Measurements from ENCODE around the gene SNRNP70.

DNA sequence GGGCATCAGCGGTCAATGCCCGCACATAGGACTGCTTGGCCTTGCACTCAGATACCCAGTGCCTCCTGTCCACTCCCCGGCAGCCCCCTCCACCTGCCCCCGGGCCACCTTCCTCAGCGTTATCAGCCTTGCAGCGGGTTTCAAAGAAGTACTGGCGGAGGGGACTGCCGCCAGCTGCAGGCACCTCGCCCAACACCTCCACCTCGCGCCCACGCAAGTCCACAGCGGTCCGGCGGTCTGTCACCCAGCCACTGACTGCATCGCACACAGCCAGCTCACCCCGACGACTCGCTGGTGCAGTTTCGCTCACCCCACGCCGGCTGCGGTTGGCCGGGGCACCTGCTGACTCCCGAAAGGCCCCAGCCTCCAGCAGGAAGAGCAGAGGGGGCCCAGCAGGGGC lies 23.8 kb upstream of the SNRNP70 start:
- TF ChIP-seq, protein P1, sequence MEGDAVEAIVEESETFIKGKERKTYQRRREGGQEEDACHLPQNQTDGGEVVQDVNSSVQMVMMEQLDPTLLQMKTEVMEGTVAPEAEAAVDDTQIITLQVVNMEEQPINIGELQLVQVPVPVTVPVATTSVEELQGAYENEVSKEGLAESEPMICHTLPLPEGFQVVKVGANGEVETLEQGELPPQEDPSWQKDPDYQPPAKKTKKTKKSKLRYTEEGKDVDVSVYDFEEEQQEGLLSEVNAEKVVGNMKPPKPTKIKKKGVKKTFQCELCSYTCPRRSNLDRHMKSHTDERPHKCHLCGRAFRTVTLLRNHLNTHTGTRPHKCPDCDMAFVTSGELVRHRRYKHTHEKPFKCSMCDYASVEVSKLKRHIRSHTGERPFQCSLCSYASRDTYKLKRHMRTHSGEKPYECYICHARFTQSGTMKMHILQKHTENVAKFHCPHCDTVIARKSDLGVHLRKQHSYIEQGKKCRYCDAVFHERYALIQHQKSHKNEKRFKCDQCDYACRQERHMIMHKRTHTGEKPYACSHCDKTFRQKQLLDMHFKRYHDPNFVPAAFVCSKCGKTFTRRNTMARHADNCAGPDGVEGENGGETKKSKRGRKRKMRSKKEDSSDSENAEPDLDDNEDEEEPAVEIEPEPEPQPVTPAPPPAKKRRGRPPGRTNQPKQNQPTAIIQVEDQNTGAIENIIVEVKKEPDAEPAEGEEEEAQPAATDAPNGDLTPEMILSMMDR (IDR thresholded peaks at IDR 0.05): no peak
- no peak for TF ChIP-seq POLR2A (IDR thresholded peaks at IDR 0.05)
